Myocyte (in vitro differentiated cells): ENCODE data around the gene CRTC3. TPM values are rescaled to one million over a fixed set of nuclear protein-coding genes. Genes with fewer than 3 reads are reported as not detected.
"Not testable (repeated sequence)": the region's sequence is repeated elsewhere in the genome, so short reads cannot be mapped to it uniquely, and the experiment has no call there.

Experiments
- DNase-seq: peaks from one replicate; pipeline ENCODE4 v3.0.0-alpha.2; 2012; ENCODE audit warnings: low read depth
- total RNA-seq: library from RNA; depleted of rRNA; stranded (reverse); fragments of >200 nt; gene quantifications from 2 replicates; pipeline ENCODE4 v1.2.3, GENCODE V29; 2014

The CRTC3 gene
- total RNA-seq, 1 donor from 2014 or later: 17.6 TPM

DNA sequence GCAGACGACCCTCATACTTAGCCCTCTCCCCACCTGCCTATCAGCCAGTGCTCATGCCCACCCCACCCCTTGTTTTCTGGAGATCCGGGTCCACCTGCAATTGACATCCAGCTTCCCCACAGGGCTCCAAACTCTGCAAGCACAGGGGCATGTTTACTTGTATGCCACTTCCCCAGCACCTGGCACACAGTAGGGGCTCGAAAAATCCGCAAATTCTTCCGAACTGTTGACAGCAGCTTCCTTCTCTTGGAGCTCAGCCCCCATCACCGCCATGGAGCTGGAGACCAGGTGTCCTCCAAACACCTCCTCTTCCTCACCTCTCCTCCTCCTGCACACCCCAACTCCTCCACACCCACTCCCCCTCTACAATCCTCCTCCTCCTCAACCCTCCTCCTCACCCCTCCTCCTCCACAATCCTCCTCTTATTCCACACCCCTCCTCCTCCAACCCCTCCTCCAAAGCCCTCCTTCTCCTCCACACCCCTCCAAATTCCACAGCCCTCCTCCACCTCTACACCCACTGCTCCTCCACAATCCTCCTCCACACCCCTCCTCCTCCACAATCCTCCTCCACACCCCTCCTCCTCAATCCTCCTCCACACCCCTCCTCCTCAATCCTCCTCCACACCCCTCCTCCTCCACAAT, 117.1 kb downstream of the CRTC3 start:
- no peak for DNase-seq

DNA sequence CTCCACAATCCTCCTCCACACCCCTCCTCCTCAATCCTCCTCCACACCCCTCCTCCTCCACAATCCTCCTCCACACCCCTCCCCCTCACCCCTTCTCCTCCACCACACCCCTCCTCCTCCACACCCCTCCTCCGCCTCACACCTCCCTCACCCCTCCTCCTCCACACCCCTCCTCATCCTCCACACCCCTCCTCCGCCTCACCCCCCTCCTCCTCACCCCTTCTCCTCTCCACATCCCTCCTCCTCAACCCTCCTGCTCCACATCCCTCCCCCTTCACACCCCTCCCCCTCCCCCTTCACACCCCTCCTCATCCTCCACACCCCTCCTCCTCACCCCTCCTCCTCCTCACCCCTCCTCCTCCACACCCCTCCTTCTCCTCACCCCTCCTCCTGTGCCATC, 117.6 kb downstream of the CRTC3 start:
- DNase-seq: no peak

DNA sequence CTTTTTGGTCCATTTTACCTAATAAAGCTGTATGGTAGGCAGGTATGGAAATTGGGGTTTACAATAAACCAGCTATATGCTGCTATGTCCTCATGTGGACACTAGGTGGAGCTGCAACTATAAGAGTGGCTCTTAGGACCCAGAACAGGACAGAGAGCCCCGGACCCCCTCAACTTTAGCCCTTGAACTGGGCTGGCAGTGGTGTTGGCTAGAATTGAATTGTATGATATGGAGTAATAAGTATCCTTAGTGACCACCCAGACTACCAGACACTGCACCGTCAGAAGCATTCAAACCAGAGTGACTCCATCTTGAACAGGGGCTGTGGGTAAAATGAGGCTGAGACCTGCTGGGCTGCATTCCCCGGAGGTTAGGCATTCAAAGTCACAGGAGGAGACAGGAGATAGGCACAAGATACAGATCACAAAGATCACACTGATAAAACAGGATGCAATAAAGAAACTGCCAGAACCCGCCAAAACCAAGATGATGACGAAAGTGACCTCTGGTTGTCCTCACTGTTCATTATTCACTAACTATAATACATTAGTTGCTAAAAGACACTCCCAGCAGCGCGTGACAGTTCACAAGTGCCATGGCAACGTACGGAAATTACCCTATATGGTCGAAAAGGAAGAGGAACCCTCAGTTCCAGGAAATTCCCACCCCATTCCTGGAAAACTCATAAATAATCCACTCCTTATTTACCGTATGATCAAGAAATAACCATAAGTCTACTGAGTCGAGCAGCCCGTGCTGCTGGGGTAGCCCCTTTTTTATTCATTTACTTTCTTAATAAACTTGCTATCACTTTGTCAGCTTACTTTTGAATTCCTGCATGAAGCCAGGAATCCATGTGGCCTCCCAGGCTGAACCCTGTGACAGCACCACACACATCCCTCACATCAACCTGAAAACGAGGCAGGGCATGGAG, 118.7 kb downstream of the CRTC3 start:
- peak; percentile 66 for DNase-seq

DNA sequence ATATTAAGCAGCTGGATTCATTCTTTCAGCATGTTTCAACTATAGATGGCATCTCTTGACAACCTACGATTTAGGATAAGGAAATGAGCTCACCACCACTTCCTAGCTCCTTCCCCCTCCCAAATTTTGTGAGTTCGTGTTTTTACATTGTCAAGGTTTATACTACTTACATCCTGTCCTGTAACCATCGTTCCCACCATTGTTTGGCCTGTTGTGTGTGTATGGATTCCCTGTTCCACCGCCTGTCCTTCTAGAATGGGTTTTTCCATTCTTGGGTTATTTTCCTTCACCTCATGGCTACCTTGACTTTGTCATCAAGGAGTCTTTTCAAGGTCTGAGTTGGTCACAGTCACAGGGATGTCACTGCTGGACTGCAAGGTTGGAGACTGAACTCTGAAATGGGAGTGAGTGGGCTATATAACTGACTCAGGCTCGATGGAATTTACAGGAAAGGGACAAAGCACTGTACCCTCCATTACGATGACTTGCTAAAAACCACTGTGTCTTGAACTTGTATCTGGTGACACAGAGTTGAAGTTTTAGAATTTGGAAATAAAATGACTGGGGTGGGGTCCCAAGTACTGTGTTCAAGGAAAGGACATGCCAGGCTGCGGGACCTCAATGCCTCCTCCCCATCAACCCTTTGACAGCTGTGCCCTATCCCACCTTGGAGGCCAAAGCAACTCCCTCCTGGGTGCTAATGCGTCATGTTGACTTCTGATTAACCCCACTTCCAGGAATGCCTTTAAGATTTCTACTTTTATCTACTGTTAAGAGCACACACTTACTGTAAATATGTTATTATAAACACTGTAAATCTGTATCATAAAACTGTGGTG, 120.6 kb downstream of the CRTC3 start:
- DNase-seq: no peak

DNA sequence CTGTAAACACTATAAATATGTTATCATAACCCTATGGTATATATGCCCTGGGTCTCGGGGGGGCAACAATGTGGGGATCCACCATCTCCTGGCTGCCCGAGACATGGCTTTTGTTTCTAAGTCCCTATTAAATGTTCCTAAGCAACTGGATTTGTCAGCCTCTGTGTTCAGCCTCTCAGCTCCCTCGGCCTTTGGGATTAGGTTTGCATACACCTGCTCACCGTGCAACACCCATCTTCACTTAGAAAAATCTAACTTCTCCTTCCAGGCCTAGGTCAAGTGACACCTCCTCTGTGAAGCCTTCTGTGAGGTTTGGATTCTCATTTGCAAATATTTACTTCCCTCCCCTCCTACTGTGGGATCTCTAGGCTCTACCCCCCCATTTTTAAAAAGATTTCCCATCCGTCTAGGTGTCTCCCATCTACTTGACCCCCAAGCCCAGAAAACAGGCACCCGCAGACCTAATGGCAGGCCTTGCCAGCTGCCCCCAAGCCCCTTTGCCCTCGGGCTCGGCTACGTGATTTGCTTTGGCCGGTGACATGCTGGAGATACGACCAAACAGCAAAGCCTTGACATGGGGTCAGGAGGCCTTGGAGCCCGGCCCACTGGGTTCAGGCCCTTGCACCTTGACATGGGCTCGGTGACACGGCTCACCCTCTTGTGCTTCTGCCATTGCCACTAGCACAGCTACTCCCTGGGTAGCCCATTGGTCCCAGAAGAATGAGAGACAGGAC, 121.4 kb downstream of the CRTC3 start:
- no peak for DNase-seq

DNA sequence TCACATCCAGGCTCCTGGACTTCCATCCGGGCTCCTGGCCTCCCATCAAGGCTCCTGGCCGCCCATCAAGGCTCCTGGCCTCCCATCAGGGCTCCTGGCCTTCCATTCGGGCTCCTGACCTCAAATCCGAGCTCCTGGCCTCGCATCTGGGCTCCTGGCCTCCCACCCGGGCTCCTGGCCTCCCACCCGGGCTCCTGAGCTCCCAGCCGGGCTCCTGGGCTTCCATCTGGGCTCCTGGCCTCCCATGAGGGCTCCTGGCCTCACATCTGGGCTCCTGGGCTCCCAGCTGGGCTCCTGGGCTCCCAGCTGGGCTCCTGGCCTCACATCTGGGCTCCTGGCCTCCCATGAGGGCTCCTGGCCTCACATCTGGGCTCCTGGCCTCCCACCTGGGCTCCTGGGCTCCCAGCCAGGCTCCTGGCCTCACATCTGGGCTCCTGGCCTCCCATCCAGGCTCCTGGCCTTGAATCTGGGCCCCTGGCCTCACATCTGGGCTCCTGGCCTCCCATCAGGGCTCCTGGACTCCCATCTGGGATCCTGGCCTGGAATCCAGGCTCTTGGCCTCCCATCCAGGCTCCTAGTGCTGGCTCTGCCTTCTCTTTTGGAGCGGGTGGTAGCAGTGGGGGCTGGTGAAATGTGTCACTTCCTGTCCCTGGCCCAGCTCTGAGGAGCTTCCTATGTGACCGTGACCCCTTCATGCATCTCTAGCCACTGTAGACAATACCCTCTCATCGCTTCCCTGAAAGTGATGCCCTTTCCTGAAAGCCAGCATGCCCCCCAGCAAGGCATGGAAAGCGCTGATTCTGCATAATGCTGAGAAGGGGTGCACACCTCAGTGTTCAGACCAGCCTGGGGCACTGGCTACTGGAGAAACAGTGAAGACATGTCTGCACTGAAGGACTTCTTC, 124.8 kb downstream of the CRTC3 start:
- no peak for DNase-seq

DNA sequence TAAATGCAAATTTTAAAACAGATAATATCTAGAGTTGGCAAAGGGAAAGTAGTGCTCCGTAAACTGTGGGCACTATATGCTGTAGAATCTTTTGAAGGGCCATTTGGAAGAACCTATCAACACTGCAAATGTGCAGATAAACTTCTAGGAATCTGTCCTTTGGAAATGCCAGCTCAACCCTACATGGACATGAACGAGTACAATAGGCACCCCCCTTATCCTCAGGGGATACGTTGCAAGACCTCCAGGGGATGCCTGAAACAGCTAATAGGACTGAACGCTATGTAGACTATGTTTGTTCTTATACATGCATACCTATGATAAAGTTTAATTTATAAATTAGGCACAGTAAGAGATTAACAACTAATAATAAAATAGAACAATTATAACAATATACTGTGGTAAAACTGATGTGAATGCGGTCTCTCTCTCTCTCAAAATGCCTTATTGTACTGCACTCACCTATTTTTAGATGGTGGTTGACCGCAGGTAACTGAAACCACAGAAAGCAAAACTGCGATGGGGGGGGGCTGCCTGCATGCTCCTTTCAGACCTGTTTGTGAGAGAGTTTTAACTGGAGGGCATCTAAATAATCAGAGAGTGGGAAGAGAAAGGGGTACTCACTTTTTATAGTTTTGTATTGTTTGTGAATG, 127.9 kb downstream of the CRTC3 start:
- DNase-seq: not testable (repeated sequence)

DNA sequence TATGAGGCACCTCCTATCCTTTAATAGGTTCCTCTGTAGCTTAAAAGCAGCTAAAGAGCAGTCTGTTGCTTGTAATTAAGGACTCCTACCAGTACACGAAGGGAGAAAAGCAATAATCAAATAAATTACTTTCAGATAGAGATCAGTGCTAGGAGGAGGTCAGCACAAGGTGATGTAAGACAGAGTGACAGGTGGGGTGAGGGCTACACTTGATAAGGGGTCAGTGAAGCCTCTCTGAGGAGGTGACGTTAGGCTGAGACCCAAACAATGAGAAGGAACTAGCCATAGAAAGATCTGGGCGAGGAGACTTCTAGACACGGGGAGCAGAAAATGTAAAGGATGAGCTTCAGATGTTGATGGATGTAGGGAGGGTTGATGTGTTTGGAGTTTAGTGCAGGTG, 129.8 kb downstream of the CRTC3 start:
- no peak for DNase-seq

DNA sequence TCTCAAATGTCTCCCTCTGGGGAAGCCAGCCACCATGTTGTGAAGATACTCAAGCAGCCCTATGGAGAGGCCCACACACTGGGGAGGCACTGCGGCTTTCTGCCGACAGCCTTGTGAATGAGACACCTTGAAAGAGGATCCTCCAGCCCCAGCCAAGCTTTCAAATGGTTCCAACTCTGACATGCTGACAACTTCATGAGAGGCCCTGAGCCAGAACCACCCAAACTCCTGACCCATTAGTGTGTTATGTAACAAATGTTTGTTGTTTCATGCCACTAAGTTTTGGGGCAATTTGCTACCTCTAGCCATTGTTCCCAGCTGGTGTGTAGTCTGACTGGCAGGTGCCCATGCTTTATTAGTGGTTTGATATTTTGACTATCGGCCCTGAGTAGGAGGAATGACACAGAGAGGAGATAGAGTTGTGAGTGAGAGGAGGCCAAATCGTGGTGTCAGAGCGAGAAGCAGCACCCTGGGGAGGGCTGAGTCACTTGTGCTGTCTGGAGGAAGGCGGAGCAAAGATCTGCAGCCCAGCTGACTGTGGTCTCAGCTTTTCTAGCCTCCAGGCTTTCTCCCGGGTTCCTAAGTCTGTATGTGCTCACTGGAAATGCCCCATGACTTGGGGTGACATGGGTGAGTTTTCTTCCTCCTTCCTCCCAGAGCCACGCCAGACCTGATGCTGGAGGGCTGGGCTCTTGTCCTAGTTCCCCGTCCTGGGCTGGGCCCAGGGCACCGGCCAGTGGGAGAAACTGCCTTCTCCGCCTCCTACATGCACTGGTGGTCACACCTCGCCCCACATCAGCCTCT, 130.7 kb downstream of the CRTC3 start:
- DNase-seq: peak; percentile 91

DNA sequence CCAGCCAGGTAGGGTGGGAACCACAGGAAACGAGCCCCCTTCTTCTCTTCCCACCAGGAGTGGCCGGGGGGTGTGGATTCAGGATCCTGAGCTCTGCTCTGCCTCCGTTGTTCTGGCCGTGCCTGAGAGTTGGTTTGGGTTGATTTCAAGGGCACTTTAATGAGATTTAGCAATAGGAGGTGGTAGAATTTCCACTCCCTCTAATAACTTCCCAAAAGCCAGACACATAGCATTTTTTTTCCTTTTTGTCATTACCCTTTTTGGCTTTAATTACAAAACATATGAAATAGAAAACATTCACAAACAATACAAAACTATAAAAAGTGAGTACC, 131.2 kb downstream of the CRTC3 start:
- not testable (repeated sequence) for DNase-seq

DNA sequence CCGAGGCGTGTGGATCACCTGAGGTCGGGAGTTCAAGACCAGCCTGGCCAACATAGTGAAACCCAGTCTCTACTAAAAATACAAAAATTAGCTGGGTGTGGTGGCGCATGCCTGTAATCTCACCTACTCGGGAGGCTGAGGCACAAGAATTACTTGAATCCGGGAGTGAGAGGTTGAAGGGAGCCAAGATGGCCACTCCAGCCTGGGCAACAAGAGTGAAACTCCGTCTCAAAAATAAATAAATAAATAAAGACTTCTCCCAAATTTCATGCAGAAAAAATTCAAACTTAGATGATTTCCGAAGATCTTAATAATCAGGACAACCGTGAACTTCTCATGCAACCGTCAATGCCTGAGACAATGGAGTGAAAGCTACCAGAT, 134.3 kb downstream of the CRTC3 start:
- DNase-seq: not testable (repeated sequence)

DNA sequence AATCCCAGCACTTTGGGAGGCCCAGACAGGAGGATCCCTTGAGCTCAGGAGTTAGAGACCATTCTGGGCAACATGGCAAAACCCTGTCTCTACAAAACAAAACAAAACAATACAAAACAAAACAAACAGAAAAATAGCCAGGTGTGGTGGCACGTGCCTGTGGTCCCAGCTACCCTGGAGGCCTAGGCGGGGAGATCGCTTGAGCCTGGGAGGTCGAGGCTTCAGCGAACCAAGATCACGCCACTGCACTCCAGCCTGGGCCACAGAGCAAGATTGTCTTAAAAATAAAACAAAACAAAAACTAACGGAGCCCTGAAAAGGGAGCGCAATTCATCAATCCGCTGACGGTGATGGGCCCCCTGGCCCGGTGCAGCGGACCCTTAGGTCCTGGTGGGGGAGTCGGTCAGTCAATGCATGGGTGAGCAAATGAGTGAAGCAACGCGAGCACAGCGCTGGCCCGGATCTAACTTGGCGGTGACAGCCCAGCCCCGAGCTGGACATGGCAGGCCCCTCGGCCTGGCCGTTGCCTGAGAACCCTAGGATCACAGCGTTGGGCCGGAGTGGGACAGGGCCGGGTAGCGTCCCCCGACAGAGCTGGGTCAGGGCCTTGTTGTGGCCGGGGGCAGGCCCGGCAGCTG, 135.0 kb downstream of the CRTC3 start:
- peak; percentile 49 for DNase-seq

DNA sequence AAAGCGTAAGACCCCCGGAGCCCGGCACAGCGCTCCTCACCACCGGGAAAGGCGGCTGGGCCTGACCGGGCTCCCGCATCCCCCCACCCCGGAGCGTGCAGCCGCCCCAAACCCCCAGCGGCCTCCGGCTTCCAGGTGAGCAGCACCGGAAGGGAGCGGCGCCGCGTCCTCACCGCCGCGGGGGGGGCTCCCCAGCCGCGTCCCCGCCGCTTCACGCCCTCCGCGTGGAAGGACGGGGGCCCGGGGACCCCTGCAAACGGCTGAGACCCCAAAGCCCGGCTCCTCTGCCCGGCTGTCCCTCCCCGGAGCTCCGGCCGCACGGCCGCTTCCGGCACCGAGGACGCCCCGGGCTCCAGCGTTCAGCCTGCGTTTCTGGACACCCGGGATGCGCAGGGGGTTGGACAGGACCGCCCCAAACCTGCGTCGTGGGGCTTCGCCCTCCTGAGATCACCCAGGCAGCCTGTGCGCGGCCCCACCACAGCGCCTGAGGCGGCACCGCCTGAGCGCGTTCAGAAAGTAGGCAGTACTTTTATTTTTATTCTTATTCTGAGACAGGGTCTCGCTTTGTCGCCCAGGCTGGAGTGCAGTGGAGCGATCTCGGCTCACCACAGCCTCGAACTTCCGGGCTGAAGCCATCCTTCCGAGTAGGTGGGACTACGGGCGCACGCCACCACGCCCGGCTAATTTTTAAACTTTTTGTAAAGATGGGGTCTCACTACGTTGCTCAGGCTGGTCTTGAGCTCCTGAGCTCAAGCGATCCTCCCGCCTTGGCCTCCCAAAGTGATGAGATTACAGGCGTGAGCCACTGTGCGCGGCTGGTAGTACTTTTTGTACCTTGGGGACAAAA, 135.8 kb downstream of the CRTC3 start:
- peak; percentile 64 for DNase-seq

DNA sequence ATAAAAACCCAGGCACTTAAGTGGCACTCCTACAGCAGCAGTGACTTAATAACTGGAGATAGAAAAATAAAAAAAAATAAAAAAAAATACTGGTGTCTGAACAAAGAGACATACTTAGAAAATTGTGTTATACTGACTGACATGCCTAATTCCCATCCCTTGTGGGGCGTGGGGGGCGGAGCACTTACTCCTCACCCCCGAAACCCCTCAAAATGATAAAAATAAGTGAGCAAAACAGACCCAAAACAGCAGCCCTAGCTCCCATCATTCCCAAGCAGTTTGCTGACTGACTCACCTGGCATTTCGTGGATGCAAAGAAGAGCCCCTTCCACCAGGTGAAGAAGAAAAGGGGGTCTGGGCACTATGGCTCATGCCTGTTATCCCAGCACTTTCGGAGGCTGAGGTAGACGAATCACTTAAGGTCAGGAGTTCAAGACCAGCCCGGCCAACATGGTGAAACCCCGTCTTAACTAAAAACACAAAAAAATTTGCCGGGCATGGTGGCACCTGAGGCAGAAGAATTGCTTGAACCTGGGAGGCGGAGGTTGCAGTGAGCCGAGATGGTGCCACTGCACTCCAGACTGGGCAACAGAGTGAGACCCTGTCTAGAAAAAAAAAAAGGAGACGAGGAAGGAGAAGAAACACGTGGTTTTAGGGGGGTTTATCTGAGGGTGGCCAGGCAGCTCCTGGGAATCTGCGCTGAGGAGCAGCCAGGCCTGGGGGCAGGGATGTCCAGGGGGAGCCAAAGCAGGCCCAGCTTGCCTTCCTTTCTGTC, 136.6 kb downstream of the CRTC3 start:
- no peak for DNase-seq

DNA sequence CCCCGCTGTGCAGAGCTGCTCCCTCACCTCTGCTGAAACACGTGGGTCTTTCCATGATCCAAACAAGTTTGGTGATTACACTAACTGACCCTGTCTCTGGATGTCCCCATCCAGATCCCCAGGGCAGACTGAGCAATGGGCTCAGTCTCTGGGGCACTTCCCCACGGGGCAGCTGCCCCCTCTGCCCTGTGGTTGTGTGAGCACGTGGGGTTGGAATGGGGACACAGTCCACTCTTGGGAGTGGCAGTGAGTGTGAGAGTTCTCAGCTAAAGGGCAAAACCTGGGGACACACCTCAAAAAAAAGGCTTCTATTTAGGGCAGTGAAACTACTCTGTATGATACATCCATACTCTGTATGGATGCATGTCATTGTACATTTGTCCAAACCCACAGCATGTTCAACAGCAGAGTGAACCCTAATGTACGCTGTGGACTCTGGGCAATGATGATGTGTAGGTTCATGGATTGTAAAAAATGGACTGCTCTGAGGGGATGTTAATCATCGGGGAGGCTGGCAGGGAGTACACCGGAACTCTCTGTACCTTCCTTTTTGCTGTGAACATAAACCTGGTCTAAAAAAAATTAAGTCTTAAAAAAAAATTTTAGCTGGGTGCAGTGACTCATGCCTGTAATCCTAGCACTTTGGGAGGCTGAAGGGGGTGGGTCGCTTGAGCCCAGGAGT, 137.5 kb downstream of the CRTC3 start:
- DNase-seq: no peak
